Choroid plexus epithelial cell (primary cell): ENCODE data around the gene RIMBP2.

Source experiments
- DNase-seq: peaks from one replicate; pipeline ENCODE4 v3.0.0-alpha.2; 2010; ENCODE audit warnings: low read depth
- H3K4me3 ChIP-seq: 2 replicates; pipeline ENCODE4 v1.5.1; 2011; ENCODE audit warnings: low read depth, mild to moderate bottlenecking, control low read depth, low read length, moderate library complexity
- TF ChIP-seq, protein P1 (sequence below): conservative IDR thresholded peaks from 2 replicates; pipeline ENCODE4 v1.5.1; 2011; ENCODE audit warnings: low read depth, mild to moderate bottlenecking, control low read depth, inconsistent platforms, low read length, moderate library complexity

Gene RIMBP2

DNA sequence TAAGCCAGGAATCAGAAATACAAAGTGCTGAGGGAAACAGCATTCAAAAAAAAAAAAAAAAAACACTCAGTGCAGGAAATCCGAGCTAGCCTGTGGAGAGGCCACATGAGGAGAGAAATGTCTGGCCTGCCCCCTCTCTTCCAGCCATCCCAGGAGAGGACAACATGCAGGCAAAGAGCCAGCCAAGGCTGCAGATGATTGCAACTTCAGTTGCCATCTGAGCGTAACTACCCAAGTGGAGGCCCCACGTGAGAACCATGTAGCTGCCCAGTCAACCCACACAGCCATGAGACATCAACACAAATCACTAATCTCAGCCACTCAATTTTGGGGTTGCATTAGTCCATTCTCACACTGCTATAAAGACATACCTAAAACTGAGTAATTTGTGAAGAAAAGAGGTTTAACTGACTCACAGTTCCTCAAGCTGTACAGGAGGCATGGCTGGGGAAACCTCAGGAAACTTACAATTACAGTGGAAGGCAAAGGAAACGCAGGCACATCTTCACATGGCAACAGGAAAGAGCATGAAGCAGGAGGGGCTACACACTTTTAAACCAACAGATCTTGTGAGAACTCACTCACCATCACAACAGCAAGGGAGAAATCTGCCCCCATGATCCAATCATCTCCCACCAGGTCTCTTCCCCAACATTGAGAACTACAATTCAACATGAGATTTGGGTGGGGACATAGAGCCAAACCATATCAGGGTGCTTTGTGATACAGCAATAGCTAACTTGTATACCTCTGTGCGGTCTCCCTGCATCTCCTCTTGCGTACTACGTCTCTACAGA lies 217.3 kb downstream of the RIMBP2 start:
- no peak for DNase-seq
- TF ChIP-seq, protein P1, sequence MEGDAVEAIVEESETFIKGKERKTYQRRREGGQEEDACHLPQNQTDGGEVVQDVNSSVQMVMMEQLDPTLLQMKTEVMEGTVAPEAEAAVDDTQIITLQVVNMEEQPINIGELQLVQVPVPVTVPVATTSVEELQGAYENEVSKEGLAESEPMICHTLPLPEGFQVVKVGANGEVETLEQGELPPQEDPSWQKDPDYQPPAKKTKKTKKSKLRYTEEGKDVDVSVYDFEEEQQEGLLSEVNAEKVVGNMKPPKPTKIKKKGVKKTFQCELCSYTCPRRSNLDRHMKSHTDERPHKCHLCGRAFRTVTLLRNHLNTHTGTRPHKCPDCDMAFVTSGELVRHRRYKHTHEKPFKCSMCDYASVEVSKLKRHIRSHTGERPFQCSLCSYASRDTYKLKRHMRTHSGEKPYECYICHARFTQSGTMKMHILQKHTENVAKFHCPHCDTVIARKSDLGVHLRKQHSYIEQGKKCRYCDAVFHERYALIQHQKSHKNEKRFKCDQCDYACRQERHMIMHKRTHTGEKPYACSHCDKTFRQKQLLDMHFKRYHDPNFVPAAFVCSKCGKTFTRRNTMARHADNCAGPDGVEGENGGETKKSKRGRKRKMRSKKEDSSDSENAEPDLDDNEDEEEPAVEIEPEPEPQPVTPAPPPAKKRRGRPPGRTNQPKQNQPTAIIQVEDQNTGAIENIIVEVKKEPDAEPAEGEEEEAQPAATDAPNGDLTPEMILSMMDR = no peak
- no peak overlapping the region for H3K4me3 ChIP-seq

DNA sequence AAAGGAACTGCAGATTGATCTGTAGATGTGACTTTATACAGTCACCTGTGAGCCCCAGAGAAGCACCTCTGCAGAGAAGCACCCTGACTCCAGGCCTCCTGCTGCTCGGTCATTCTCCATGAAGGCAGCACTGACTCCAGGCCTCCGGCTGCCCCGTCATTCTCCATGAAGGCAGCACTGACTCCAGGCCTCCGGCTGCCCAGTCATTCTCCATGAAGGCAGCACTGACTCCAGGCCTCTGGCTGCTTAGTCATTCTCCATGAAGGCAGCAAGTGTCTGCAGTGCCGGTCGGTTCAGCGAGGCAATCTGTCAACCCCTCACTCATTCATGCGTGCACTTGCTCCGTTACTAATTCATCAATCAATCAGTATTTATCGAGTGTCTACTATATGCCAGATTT lies 218.1 kb downstream of the RIMBP2 start:
- H3K4me3 ChIP-seq = no peak overlapping the region
- TF ChIP-seq, protein P1 = no peak
- no peak for DNase-seq

DNA sequence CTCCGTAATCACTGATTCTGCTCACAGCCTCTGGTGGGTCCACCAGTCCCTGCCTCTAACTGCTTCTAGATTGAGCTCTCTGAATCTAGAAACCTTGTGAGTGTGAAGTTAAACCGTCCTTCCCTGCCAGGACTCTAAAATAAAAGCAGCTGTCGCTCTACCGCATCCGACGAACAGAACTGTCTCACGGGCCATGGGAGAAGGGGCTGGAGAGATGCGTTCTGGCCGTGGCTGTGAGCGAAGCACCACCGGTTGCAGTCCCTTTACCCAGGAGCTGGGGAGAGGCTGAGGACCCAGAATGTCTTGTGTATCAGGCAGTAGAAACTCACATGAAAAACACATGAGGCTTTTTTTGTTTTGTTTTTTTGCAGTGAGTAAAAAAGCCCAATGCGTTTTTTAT lies 218.8 kb downstream of the RIMBP2 start:
- H3K4me3 ChIP-seq = no peak overlapping the region
- DNase-seq = no peak
- TF ChIP-seq, protein P1 = no peak

DNA sequence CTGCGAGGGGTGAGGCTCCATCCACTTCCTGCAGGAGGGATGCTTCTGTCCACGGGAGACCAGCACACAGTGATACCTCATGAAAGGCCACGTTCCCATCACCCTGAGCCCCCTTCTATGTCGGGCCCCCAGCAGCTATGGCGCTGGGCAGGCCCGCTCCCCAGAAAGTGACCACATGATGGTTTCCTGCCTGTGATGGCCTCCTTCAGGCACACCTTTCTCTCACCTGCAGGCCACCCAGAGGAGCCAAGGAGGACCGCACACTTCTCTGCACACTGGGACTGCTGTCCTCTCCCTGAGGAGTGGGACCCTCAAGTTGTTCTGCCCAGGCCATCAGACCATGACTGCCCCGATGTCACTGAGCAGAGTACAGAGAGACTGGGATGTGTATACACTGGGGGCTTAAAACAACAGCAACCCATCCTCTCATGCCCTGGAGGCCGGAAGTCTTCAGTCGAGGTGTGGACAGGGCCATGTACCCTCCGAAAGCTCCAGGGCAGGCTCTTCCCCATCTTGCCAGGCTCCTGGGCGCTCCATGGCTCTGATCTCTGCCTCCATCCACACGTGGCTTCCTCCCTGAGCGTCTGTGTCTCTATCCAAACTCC lies 219.5 kb downstream of the RIMBP2 start:
- DNase-seq = no peak
- TF ChIP-seq, protein P1 = no peak

DNA sequence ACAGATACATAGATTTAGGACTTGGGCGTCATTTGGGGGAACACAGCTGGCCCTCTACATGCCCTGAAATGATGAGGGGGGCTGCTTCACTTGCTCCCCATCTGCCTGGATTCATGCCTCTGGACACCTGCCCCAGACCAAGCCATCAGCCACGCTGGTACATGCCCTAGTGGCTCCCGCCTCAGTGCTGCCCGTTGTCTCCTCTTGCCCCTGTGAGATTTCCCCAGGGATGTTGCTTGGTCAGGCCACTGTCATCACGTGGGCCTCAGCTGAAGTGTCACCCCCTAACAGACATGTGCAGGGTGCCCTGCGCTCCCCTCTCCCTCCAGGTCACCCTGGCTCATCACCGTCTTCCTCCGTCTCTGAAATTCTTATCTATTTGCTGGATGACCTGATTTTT lies 220.9 kb downstream of the RIMBP2 start:
- TF ChIP-seq, protein P1 = no peak
- H3K4me3 ChIP-seq = no peak overlapping the region
- DNase-seq = no peak

More for the DNA sequence above, 219.5 kb downstream of the RIMBP2 start:
- no peak overlapping the region for H3K4me3 ChIP-seq

DNA sequence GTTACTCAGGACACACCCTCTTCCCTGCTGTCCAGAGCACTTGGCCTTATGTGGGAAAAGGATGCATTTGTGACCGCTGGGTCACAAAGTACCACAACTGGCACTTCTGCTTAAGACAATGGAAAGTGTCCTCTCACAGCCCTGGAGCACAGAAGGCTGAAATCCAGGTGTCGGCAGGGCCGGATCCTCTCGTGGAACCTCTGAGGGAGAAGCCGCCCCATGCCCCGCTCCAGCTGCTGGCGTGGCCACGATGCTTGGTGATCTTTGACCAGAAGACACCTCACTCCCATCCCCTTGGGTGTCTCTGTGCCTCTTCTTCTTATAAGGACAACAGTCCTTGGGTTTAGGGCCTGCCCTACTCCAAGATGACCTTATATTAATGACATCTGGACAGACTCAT lies 221.4 kb downstream of the RIMBP2 start:
- no peak overlapping the region for H3K4me3 ChIP-seq
- TF ChIP-seq, protein P1 = no peak
- no peak for DNase-seq

DNA sequence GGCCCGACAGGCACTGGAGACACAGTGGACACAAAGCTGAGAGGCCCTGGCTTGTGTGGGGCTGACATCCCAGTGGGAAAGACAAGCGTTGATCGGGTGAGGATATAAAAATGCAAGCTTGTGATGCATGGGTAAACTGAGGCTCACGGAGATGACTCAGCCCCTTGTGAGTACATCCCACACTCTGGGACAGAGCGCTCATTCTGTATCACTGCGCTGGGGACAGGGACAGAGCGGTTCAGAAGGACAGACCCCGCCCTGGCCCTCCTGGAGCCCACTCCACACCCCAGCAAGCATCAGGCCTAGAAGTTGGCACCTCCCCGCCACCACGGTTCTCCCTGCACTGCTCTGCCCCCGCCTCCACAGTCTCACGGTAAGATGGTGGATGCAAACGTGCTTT lies 222.1 kb downstream of the RIMBP2 start:
- TF ChIP-seq, protein P1 = no peak
- DNase-seq = no peak
- H3K4me3 ChIP-seq = no peak overlapping the region
